Esophagus mucosa (tissue), 1 donor: ENCODE measurements around the gene NDUFB8. TPM values are rescaled to one million over a fixed set of nuclear protein-coding genes. Genes with fewer than 3 reads are reported as not detected.

Experiments used
- total RNA-seq: library from RNA; stranded (reverse); gene quantifications from one replicate; pipeline ENCODE4 v1.2.4, GENCODE V29; 2023
- donor health status: DM: yes; HTN: yes; CAD: no.

Gene NDUFB8
- total RNA-seq, 1 donor from 2014 or later = 144 TPM

Other genes starting within 250 kb of the NDUFB8 start
- gene BLOC1S2, start 243.2 kb downstream of the NDUFB8 start, total RNA-seq = 57.9 TPM
- gene PKD2L1, start 199.6 kb downstream of the NDUFB8 start, total RNA-seq = not detected
- 297 TPM for gene SCD, start 182.6 kb downstream of the NDUFB8 start, total RNA-seq
- gene WNT8B, start 66.9 kb downstream of the NDUFB8 start, total RNA-seq = not detected
- 3.2 TPM for gene SEC31B, start 10.0 kb downstream of the NDUFB8 start, total RNA-seq
- 24.5 TPM for gene HIF1AN, start 6.1 kb upstream of the NDUFB8 start, total RNA-seq
- gene PAX2, start 215.7 kb upstream of the NDUFB8 start, total RNA-seq = not detected